Endothelial cell of umbilical vein (primary cell): ENCODE results near the gene SENP6.
"Not testable (repeated sequence)": the region's sequence is repeated elsewhere in the genome, so short reads cannot be mapped to it uniquely, and the experiment has no call there.

Experiments used
- CTCF ChIP-seq, 2 donors: IDR thresholded peaks; 1 replicate in 1 of 2; 2 replicates in 1 of 2; pipeline ENCODE4 v1.5.1; 2011; ENCODE audit warnings: low read length in 2 of 2, mild to moderate bottlenecking in 2 of 2, moderate library complexity in 2 of 2, control low read depth in 1 of 2, inconsistent platforms in 1 of 2, low read depth in 1 of 2; ENCODE audit not compliant: insufficient read depth in 1 of 2; ENCODE audit errors: extremely low read depth in 1 of 2
- EZH2 ChIP-seq: IDR thresholded peaks from 2 replicates; pipeline ENCODE4 v1.6.1; 2012; ENCODE audit warnings: borderline replicate concordance, low read depth, mild to moderate bottlenecking, moderate library complexity, low read length, inconsistent platforms; ENCODE audit not compliant: severe bottlenecking
- FOS ChIP-seq: IDR thresholded peaks from 2 replicates; pipeline ENCODE4 v1.6.1; 2011; ENCODE audit warnings: mild to moderate bottlenecking, low read length, moderate library complexity, borderline replicate concordance; ENCODE audit not compliant: insufficient read depth
- GATA2 ChIP-seq: IDR thresholded peaks from 2 replicates; pipeline ENCODE4 v1.7.0; 2011; ENCODE audit warnings: low read depth, mild to moderate bottlenecking, moderate library complexity, mixed read lengths, low read length; ENCODE audit not compliant: insufficient read length, insufficient read depth
- JUN ChIP-seq: IDR thresholded peaks from 2 replicates; pipeline ENCODE4 v1.6.1; 2011; ENCODE audit warnings: borderline replicate concordance, low read depth; ENCODE audit not compliant: insufficient read length, insufficient read depth
- MAX ChIP-seq: IDR thresholded peaks from 2 replicates; pipeline ENCODE4 v1.6.1; 2011; ENCODE audit not compliant: insufficient read depth, insufficient read length
- MYC ChIP-seq: IDR thresholded peaks from one replicate; pipeline ENCODE4 v1.6.1; 2011; ENCODE audit warnings: mild to moderate bottlenecking, low read depth, low read length
- POLR2A ChIP-seq: IDR thresholded peaks from 2 replicates; pipeline ENCODE4 v1.6.1; 2012; ENCODE audit warnings: low read depth, mild to moderate bottlenecking, control low read depth, low read length
- POLR2AphosphoS5 ChIP-seq: IDR thresholded peaks from 2 replicates; pipeline ENCODE4 v1.6.1; 2012; ENCODE audit warnings: low read depth, mild to moderate bottlenecking, control low read depth, low read length, moderate library complexity; ENCODE audit not compliant: insufficient read depth

GRCh38 chr6:75683005-75683404, 81.3 kb downstream of the SENP6 start:
- TF ChIP-seq CTCF (IDR thresholded peaks at IDR 0.05; ENCODE audit: extremely low read depth in 1 of 2, insufficient read depth in 1 of 2, low read depth in 1 of 2, low read length in 2 of 2); POLR2A; JUN; FOS; MAX; POLR2AphosphoS5; EZH2; MYC; GATA2: not testable (repeated sequence)
